Brain microvascular endothelial cell (primary cell): ENCODE measurements around the gene CDC14B.
"Not testable (repeated sequence)": the region's sequence is repeated elsewhere in the genome, so short reads cannot be mapped to it uniquely, and the experiment has no call there.

Experiments used
- DNase-seq: peaks from one replicate; pipeline ENCODE4 v3.0.0-alpha.2; 2020
- H3K27ac ChIP-seq: fragments of 250-450 bp; sonication (Bioruptor Pico); 2 replicates; pipeline ENCODE4 v1.5.1; 2020; ENCODE audit warnings: mild to moderate bottlenecking, moderate library complexity
- H3K27me3 ChIP-seq: fragments of 250-450 bp; sonication (Bioruptor Pico); replicated peaks from 2 replicates; pipeline ENCODE4 v1.5.1; 2020; ENCODE audit warnings: mild to moderate bottlenecking
- H3K36me3 ChIP-seq: fragments of 250-450 bp; sonication (Bioruptor Pico); replicated peaks from 2 replicates; pipeline ENCODE4 v1.5.1; 2020; ENCODE audit warnings: mild to moderate bottlenecking
- H3K4me3 ChIP-seq: 2 replicates; pipeline ENCODE4 v1.5.1; 2011; ENCODE audit warnings: low read depth, mild to moderate bottlenecking, control low read depth, low read length, moderate library complexity
- CTCF ChIP-seq: IDR thresholded peaks from 2 replicates; pipeline ENCODE4 v1.5.1; 2011; ENCODE audit warnings: low read depth, mild to moderate bottlenecking, moderate library complexity, low read length, control low read depth, inconsistent platforms; ENCODE audit errors: missing control alignments
- in situ Hi-C: cut with HindIII; loops from 2 replicates; pipeline ENCODE4 v1.10.0; 2017; ENCODE audit warnings: low sequenced_read_pairs, low pct_ligation_motif_present

CDC14B gene

GRCh38 chr9:96554326-96554725 is 65.3 kb downstream of the CDC14B start:
- no peaks in the 10 kb centered on the region for H3K36me3 ChIP-seq
- H3K4me3 ChIP-seq = no peak overlapping the region
- TF ChIP-seq CTCF = no peak
- peak overlapping the region; percentile 78 for H3K27ac ChIP-seq
- in situ Hi-C loops = no loop called here
- DNase-seq = no peak
- H3K27me3 ChIP-seq = no peaks in the 10 kb centered on the region

DNA sequence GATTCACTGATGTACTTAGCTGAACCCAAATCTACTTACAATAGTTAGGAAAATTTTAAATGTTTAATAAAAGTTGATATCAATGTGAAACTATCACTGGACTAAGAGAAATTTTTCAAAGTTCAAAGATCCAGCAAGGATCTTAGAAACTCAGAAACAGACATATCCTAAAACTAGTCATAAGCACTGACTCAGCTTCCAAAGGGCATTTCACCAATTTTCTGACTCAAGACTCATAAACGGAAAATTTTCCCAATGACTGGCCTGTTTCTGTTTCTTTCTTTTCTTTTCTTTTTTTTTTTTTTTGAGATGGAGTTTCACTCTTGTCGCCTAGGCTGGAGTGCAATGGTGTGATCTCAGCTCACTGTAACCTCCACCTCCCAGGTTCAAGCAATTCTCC is 66.6 kb downstream of the CDC14B start:
- in situ Hi-C loops = no loop called here
- Histone ChIP-seq H3K36me3 (no peaks in the 10 kb centered on the region), H3K27me3 (no peaks in the 10 kb centered on the region), H3K27ac (peak overlapping the region; percentile 78), H3K4me3 (no peak overlapping the region)
- no peak for TF ChIP-seq CTCF
- peak; percentile 62 for DNase-seq

GRCh38 chr9:96551403-96551802 is 68.2 kb downstream of the CDC14B start:
- Histone ChIP-seq H3K36me3 (no peaks in the 10 kb centered on the region), H3K27ac (no peak overlapping the region), H3K27me3 (no peaks in the 10 kb centered on the region), H3K4me3 (no peak overlapping the region)
- in situ Hi-C loops = no loop called here
- no peak for DNase-seq
- TF ChIP-seq CTCF = no peak

GRCh38 chr9:96550659-96551058 is 69.0 kb downstream of the CDC14B start:
- no peaks in the 10 kb centered on the region for H3K36me3 ChIP-seq
- H3K27ac ChIP-seq = no peak overlapping the region
- no peak for TF ChIP-seq CTCF
- in situ Hi-C loops = no loop called here
- no peak for DNase-seq
- H3K27me3 ChIP-seq = no peaks in the 10 kb centered on the region
- no peak overlapping the region for H3K4me3 ChIP-seq

- H3K27ac ChIP-seq, H3K27me3 ChIP-seq, H3K36me3 ChIP-seq, H3K4me3 ChIP-seq, DNase-seq, in situ Hi-C loops: not testable (repeated sequence)
Observed at GRCh38 chr9:96543131-96543530, 76.5 kb downstream of the CDC14B start.

DNA sequence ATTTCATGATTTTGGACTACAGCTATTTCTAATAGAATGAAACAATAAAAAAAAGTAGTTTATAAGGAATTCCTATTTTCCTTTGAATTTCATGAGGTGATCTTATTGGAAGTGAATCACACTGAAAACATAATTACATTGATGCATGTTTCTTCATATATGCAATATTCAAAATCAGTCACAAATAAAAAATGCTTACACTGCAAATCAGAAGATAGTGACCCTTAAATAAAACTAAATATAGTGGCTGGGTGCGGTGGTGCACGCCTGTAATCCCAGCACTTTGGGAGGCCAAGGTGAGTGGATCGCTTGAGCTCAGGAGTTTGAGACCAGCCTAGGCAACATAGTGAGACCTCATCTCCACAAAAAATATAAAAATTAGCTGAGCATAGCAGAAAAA is 79.5 kb downstream of the CDC14B start:
- no peak overlapping the region for H3K27ac ChIP-seq
- in situ Hi-C loops = no loop called here
- no peak for TF ChIP-seq CTCF
- H3K27me3 ChIP-seq = no peaks in the 10 kb centered on the region
- no peaks in the 10 kb centered on the region for H3K36me3 ChIP-seq
- no peak overlapping the region for H3K4me3 ChIP-seq
- DNase-seq = no peak

DNA sequence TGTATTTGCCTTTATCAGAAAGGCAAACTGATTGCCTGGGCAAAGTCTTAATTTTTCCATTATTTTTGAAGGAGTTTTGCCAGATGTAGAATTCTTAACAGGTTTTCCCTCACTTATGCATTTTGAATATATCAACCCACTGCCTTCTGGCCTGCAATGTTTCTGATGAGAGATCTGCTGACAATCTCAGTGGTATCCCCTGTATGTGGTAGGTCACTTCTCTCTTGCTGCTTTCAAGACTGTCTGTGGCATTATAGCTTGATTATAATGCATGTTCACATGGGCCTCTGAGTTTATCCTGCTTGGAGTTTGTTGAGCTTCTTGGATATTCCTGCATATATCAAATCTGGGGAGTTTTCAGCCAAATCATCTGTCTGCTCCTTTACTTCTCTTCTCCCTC is 87.5 kb downstream of the CDC14B start:
- no peak for DNase-seq
- no peak overlapping the region for H3K4me3 ChIP-seq

More for the DNA sequence above, 87.5 kb downstream of the CDC14B start:
- in situ Hi-C loops = no loop called here
- Histone ChIP-seq H3K36me3 (no peaks in the 10 kb centered on the region), H3K27me3 (no peaks in the 10 kb centered on the region), H3K27ac (no peak overlapping the region)
- no peak for TF ChIP-seq CTCF
